RWPE1 (cell line): ENCODE data around the gene POU6F2.

Experiments
- CTCF ChIA-PET: fragments of 350-600 bp; sonication (Branson Sonifier 250); formaldehyde crosslinking; extraction: SDS; loops from one replicate; lab custom pipeline; 2021; lab: Yijun Ruan, JAX
- POLR2A ChIA-PET: fragments of 400-600 bp; formaldehyde crosslinking; extraction: SDS; loops from one replicate; lab custom pipeline; 2020; ENCODE audit warnings: antibody characterized with exemption; ENCODE audit not compliant: low non-redundant PET; lab: Yijun Ruan, JAX
- DNase-seq: peaks from one replicate; pipeline ENCODE4 v3.0.0; 2012; ENCODE audit warnings: low spot score
- H3K27ac ChIP-seq: fragments of 450-650 bp; 2 replicates; pipeline ENCODE4 v1.5.1; 2017
- CTCF ChIP-seq: fragments of 450-650 bp; conservative IDR thresholded peaks from 2 replicates; pipeline ENCODE4 v1.5.1; 2017; ENCODE audit warnings: low read depth, mild to moderate bottlenecking

The POU6F2 gene

GRCh38 chr7:39291628-39292410 lies 314.1 kb downstream of the POU6F2 start:
- DNase-seq, result no peak
- no peak overlapping the region for H3K27ac ChIP-seq
- no peak for TF ChIP-seq CTCF
- ChIA-PET CTCF (interaction anchor here (0.6 kb wide), 1 partner anchor 1120 kb away, joined by 3 read pairs; no protein-coding TSS in a partner anchor), POLR2A (no interaction called here)

- no peak for DNase-seq
- POLR2A ChIA-PET, result no interaction called here
- H3K27ac ChIP-seq, result no peak overlapping the region
- CTCF ChIA-PET, result no interaction called here
- no peak for TF ChIP-seq CTCF
Measured at GRCh38 chr7:39293056-39293823, 315.5 kb downstream of the POU6F2 start.

- TF ChIP-seq CTCF, result no peak
- ChIA-PET POLR2A (no interaction called here), CTCF (no interaction called here)
- DNase-seq, result no peak
- no peak overlapping the region for H3K27ac ChIP-seq
Measured at GRCh38 chr7:39294022-39294421, 316.3 kb downstream of the POU6F2 start.

- ChIA-PET POLR2A (no interaction called here), CTCF (no interaction called here)
- no peak overlapping the region for H3K27ac ChIP-seq
- DNase-seq, result no peak
- TF ChIP-seq CTCF, result no peak
Measured at GRCh38 chr7:39295796-39296195, 318.1 kb downstream of the POU6F2 start.

GRCh38 chr7:39299695-39300094 lies 322.0 kb downstream of the POU6F2 start:
- H3K27ac ChIP-seq, result no peak overlapping the region
- ChIA-PET POLR2A (no interaction called here), CTCF (no interaction called here)
- DNase-seq, result no peak
- TF ChIP-seq CTCF, result no peak

GRCh38 chr7:39300276-39300675 lies 322.6 kb downstream of the POU6F2 start:
- ChIA-PET CTCF (no interaction called here), POLR2A (no interaction called here)
- TF ChIP-seq CTCF, result no peak
- no peak overlapping the region for H3K27ac ChIP-seq
- DNase-seq, result no peak
